Measurements from ENCODE around the gene ZNF879.

The ZNF879 gene

DNA sequence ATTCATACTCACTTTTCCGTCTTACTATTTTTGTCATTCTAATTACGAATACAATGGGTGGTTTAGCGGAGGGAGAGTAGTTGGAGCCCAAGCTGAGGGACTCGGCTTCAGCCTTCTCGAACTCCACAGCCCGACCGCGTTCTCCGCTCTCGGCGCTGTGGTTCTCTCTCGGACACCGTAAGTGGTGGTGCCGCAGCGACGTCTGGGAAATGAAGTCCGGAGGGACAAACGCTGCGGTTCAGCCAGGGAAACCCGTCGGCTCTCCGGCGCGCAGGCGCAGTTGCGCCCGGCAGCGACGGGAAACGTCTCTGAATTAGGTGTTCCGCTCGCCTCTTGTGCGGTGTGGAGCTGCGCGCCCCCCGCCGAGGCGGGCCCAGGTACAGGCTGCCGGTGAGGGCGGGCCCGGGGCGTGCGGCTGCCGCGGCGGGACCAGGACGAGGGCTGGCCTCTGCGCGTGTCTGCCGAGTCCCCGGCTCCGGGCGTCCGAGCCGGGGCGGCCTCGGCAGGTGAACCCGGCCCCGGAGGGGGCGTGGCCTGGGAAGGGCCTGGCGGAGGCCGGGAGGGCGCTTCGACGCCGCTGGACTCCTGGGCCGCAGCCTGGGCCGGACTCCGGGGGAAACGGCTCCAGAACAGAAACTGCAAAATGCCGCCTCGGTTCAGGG lies at the start of gene ZNF879:
Gene ZNF879, plus strand, starts transcription at position 277 of the 662 bp plus-strand sequence. CDS start 1,201 bp downstream, outside the sequence.
- peaks cover 0 to 18% (median 17%) of the 10 kb centered on the region in 5 donors for H3K4me1 ChIP-seq (ENCODE audit: control insufficient read depth in 5 of 5, insufficient read depth in 5 of 5, low read length in 5 of 5)
- H3K27ac ChIP-seq (ENCODE audit: low read depth, low read length) = peak within 1 kb of the TSS; percentile 77
- peak within 1 kb of the TSS; percentile 73 to 83 (median 81) for H3K4me3 ChIP-seq (ENCODE audit: low read depth in 1 of 5, low read length in 5 of 5)
- H3K9ac ChIP-seq (ENCODE audit: low read length in 5 of 5) = peak within 1 kb of the TSS; percentile 11 to 88 (median 84)
- no peaks in the 10 kb centered on the region for H3K27me3 ChIP-seq (ENCODE audit: control insufficient read depth in 5 of 5, insufficient read depth in 4 of 5, low read length in 5 of 5)
- H3K9me3 ChIP-seq (ENCODE audit: control insufficient read depth in 5 of 5, low read length in 5 of 5) = peaks cover 7 to 25% (median 23%) of the 10 kb centered on the region in 5 donors
- peaks cover 12 to 30% (median 24%) of the 10 kb centered on the region in 5 donors for H3K36me3 ChIP-seq (ENCODE audit: control insufficient read depth in 5 of 5, insufficient read depth in 5 of 5, low read length in 5 of 5)

DNA sequence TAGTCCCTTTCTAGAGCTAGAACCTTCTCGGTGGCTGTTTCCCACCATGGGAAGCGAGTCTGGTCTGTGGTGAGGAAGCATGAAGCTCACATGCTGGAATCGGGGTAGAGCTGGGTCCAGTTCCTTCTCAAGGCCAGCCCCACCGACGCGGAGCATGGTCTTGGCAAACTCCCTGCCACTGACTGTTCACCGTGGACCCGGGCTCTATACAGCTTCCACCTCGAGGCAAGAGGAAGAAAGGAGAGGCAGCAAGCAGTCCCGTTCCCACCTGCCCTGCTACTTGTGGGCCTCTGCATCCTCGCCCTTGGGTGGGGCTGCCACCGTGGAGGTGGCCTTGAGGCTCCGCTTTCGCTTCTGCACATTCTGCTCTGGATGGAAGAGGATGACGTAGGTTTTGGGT lies 42.2 kb upstream of the ZNF879 start:
- Histone ChIP-seq H3K9me3 (ENCODE audit: control insufficient read depth in 5 of 5, low read length in 5 of 5) (peaks cover 21 to 88% (median 84%) of the 10 kb centered on the region in 5 donors), H3K36me3 (ENCODE audit: control insufficient read depth in 5 of 5, insufficient read depth in 5 of 5, low read length in 5 of 5) (no peaks in the 10 kb centered on the region), H3K27me3 (ENCODE audit: control insufficient read depth in 5 of 5, insufficient read depth in 4 of 5, low read length in 5 of 5) (no peaks in the 10 kb centered on the region), H3K4me1 (ENCODE audit: control insufficient read depth in 5 of 5, insufficient read depth in 5 of 5, low read length in 5 of 5) (peaks cover 0 to 3% (median 0%) of the 10 kb centered on the region in 5 donors), H3K9ac (ENCODE audit: low read length in 5 of 5) (no peak overlapping the region), H3K27ac (ENCODE audit: low read depth, low read length) (no peak overlapping the region), H3K4me3 (ENCODE audit: low read depth in 1 of 5, low read length in 5 of 5) (peak overlapping the region in 2 of 5 donors; percentile 12)

GRCh38 chr5:178982941-178983340 lies 40.7 kb upstream of the ZNF879 start:
- H3K9me3 ChIP-seq (ENCODE audit: control insufficient read depth in 5 of 5, low read length in 5 of 5) = peaks cover 12 to 83% (median 82%) of the 10 kb centered on the region in 5 donors
- no peaks in the 10 kb centered on the region for H3K36me3 ChIP-seq (ENCODE audit: control insufficient read depth in 5 of 5, insufficient read depth in 5 of 5, low read length in 5 of 5)
- H3K27me3 ChIP-seq (ENCODE audit: control insufficient read depth in 5 of 5, insufficient read depth in 4 of 5, low read length in 5 of 5) = no peaks in the 10 kb centered on the region
- H3K27ac ChIP-seq (ENCODE audit: low read depth, low read length) = no peak overlapping the region
- H3K9ac ChIP-seq (ENCODE audit: low read length in 5 of 5) = no peak overlapping the region
- H3K4me3 ChIP-seq (ENCODE audit: low read depth in 1 of 5, low read length in 5 of 5) = peak overlapping the region in 1 of 5 donors; percentile 10
- peaks cover 0 to 3% (median 0%) of the 10 kb centered on the region in 5 donors for H3K4me1 ChIP-seq (ENCODE audit: control insufficient read depth in 5 of 5, insufficient read depth in 5 of 5, low read length in 5 of 5)

DNA sequence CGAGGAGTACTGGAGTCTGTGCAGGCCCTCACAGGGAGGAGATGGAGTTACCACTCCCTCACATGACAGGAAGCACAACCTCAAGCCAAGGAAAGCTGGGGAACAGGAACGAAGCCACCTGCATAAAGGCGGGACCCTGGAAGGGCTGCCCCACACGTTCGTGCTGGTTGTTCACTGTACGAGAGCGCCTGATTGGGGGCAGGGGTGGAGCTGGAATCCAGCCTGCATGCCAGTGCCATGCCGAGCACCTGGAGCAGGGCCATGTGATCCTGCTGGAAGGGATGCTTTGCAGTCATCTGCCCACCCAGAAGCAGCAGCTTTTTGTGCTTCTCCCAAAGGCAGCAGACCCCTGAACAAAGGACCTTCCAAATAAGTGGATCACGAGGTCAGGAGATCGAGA lies 39.9 kb upstream of the ZNF879 start:
- H3K4me3 ChIP-seq (ENCODE audit: low read depth in 1 of 5, low read length in 5 of 5) = peak overlapping the region in 2 of 5 donors; percentile 2 to 10
- H3K9ac ChIP-seq (ENCODE audit: low read length in 5 of 5) = no peak overlapping the region
- H3K27me3 ChIP-seq (ENCODE audit: control insufficient read depth in 5 of 5, insufficient read depth in 4 of 5, low read length in 5 of 5) = no peaks in the 10 kb centered on the region
- no peaks in the 10 kb centered on the region for H3K36me3 ChIP-seq (ENCODE audit: control insufficient read depth in 5 of 5, insufficient read depth in 5 of 5, low read length in 5 of 5)
- H3K4me1 ChIP-seq (ENCODE audit: control insufficient read depth in 5 of 5, insufficient read depth in 5 of 5, low read length in 5 of 5) = peaks cover 0 to 3% (median 0%) of the 10 kb centered on the region in 5 donors
- H3K27ac ChIP-seq (ENCODE audit: low read depth, low read length) = no peak overlapping the region
- peaks cover 8 to 83% (median 80%) of the 10 kb centered on the region in 5 donors for H3K9me3 ChIP-seq (ENCODE audit: control insufficient read depth in 5 of 5, low read length in 5 of 5)

GRCh38 chr5:178984145-178985072 lies 39.2 kb upstream of the ZNF879 start:
- H3K27ac ChIP-seq (ENCODE audit: low read depth, low read length) = no peak overlapping the region
- no peaks in the 10 kb centered on the region for H3K36me3 ChIP-seq (ENCODE audit: control insufficient read depth in 5 of 5, insufficient read depth in 5 of 5, low read length in 5 of 5)
- H3K27me3 ChIP-seq (ENCODE audit: control insufficient read depth in 5 of 5, insufficient read depth in 4 of 5, low read length in 5 of 5) = no peaks in the 10 kb centered on the region
- peaks cover 8 to 82% (median 79%) of the 10 kb centered on the region in 5 donors for H3K9me3 ChIP-seq (ENCODE audit: control insufficient read depth in 5 of 5, low read length in 5 of 5)
- H3K4me3 ChIP-seq (ENCODE audit: low read depth in 1 of 5, low read length in 5 of 5) = peak overlapping the region in 3 of 5 donors; percentile 6 to 29 (median 8)
- peaks cover 0 to 3% (median 0%) of the 10 kb centered on the region in 5 donors for H3K4me1 ChIP-seq (ENCODE audit: control insufficient read depth in 5 of 5, insufficient read depth in 5 of 5, low read length in 5 of 5)
- no peak overlapping the region for H3K9ac ChIP-seq (ENCODE audit: low read length in 5 of 5)

- Histone ChIP-seq H3K36me3 (ENCODE audit: control insufficient read depth in 5 of 5, insufficient read depth in 5 of 5, low read length in 5 of 5) (no peaks in the 10 kb centered on the region), H3K9me3 (ENCODE audit: control insufficient read depth in 5 of 5, low read length in 5 of 5) (peaks cover 7 to 79% (median 75%) of the 10 kb centered on the region in 5 donors), H3K9ac (ENCODE audit: low read length in 5 of 5) (no peak overlapping the region), H3K4me3 (ENCODE audit: low read depth in 1 of 5, low read length in 5 of 5) (peak overlapping the region in 2 of 5 donors; percentile 12 to 20), H3K27me3 (ENCODE audit: control insufficient read depth in 5 of 5, insufficient read depth in 4 of 5, low read length in 5 of 5) (no peaks in the 10 kb centered on the region), H3K27ac (ENCODE audit: low read depth, low read length) (no peak overlapping the region), H3K4me1 (ENCODE audit: control insufficient read depth in 5 of 5, insufficient read depth in 5 of 5, low read length in 5 of 5) (no peaks in the 10 kb centered on the region)
Observed at GRCh38 chr5:178986326-178986960, 37.2 kb upstream of the ZNF879 start.

DNA sequence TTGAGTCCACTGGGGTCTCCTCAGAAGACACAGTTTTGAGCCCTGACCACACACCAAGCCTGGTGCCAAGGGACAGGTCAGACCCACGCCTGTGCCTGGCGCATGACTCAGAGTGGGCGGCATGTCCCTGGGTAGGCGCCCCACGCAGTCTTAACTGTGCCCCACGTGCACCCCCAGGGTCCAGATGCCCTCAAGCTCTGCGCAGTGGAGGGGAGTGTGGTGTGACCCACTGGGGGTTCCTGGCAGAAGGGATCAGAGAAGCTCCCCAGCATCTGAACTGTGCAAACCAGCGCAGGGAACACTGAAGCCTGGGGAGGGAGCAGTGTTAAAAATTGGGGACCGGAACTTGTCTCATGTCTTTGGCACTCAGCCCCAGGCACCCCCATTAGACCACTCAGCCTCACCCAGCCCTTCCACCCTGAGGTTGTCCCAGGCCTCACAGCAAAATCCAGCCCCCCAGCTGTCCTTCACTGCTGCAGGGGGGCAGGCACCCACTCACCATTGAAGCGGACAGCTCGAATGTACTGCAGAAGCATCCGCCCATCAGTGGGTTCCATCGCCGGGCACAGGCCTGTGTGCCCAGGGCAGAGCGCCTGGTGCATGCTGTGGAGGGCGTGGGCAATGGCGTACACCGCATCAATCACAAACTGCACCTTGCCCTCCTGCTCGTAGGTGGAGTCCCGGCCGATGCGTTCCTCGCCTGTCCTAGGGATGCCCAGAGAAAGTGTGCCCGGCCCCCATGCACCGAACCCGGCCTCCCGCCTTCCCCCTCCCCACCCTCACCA lies 35.0 kb upstream of the ZNF879 start:
- H3K9ac ChIP-seq (ENCODE audit: low read length in 5 of 5) = no peak overlapping the region
- no peak overlapping the region for H3K27ac ChIP-seq (ENCODE audit: low read depth, low read length)
- H3K36me3 ChIP-seq (ENCODE audit: control insufficient read depth in 5 of 5, insufficient read depth in 5 of 5, low read length in 5 of 5) = no peaks in the 10 kb centered on the region
- peaks cover 2 to 17% (median 7%) of the 10 kb centered on the region in 5 donors for H3K27me3 ChIP-seq (ENCODE audit: control insufficient read depth in 5 of 5, insufficient read depth in 4 of 5, low read length in 5 of 5)
- H3K4me1 ChIP-seq (ENCODE audit: control insufficient read depth in 5 of 5, insufficient read depth in 5 of 5, low read length in 5 of 5) = no peaks in the 10 kb centered on the region
- H3K9me3 ChIP-seq (ENCODE audit: control insufficient read depth in 5 of 5, low read length in 5 of 5) = peaks cover 7 to 64% (median 60%) of the 10 kb centered on the region in 5 donors
- H3K4me3 ChIP-seq (ENCODE audit: low read depth in 1 of 5, low read length in 5 of 5) = no peak overlapping the region

DNA sequence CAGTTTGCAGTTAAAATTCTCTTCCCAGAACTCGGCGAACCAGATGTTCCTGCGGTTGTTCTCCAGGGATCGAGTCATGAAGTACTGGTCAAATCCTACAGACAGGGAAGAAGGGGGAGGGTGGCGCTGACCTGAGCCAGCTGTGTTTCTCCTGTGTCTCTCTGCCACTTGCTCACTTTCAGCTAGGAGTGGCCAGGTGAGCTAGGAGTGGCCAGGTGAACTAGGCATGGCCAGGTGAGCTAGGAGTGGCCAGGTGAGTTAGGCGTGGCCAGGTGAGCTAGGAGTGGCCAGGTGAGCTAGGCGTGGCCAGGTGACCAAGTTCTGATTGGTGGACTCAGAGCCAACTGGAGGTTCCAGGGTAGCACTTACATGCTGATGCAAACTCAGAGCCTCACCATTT lies 34.3 kb upstream of the ZNF879 start:
- H3K36me3 ChIP-seq (ENCODE audit: control insufficient read depth in 5 of 5, insufficient read depth in 5 of 5, low read length in 5 of 5) = no peaks in the 10 kb centered on the region
- H3K4me1 ChIP-seq (ENCODE audit: control insufficient read depth in 5 of 5, insufficient read depth in 5 of 5, low read length in 5 of 5) = peaks cover 0 to 2% (median 0%) of the 10 kb centered on the region in 5 donors
- H3K4me3 ChIP-seq (ENCODE audit: low read depth in 1 of 5, low read length in 5 of 5) = peak overlapping the region in 1 of 5 donors; percentile 0
- no peak overlapping the region for H3K9ac ChIP-seq (ENCODE audit: low read length in 5 of 5)
- H3K27me3 ChIP-seq (ENCODE audit: control insufficient read depth in 5 of 5, insufficient read depth in 4 of 5, low read length in 5 of 5) = peaks cover 3 to 24% (median 11%) of the 10 kb centered on the region in 5 donors
- no peak overlapping the region for H3K27ac ChIP-seq (ENCODE audit: low read depth, low read length)
- H3K9me3 ChIP-seq (ENCODE audit: control insufficient read depth in 5 of 5, low read length in 5 of 5) = peaks cover 7 to 58% (median 53%) of the 10 kb centered on the region in 5 donors

GRCh38 chr5:178990491-178990890 lies 33.1 kb upstream of the ZNF879 start:
- H3K9me3 ChIP-seq (ENCODE audit: control insufficient read depth in 5 of 5, low read length in 5 of 5) = peaks cover 3 to 50% (median 44%) of the 10 kb centered on the region in 5 donors
- peaks cover 0 to 3% (median 0%) of the 10 kb centered on the region in 5 donors for H3K4me1 ChIP-seq (ENCODE audit: control insufficient read depth in 5 of 5, insufficient read depth in 5 of 5, low read length in 5 of 5)
- no peak overlapping the region for H3K27ac ChIP-seq (ENCODE audit: low read depth, low read length)
- peaks cover 4 to 31% (median 14%) of the 10 kb centered on the region in 5 donors for H3K27me3 ChIP-seq (ENCODE audit: control insufficient read depth in 5 of 5, insufficient read depth in 4 of 5, low read length in 5 of 5)
- no peak overlapping the region for H3K9ac ChIP-seq (ENCODE audit: low read length in 5 of 5)
- no peak overlapping the region for H3K4me3 ChIP-seq (ENCODE audit: low read depth in 1 of 5, low read length in 5 of 5)
- no peaks in the 10 kb centered on the region for H3K36me3 ChIP-seq (ENCODE audit: control insufficient read depth in 5 of 5, insufficient read depth in 5 of 5, low read length in 5 of 5)
